ENCODE results near the gene CORO2B.

Gene CORO2B

DNA sequence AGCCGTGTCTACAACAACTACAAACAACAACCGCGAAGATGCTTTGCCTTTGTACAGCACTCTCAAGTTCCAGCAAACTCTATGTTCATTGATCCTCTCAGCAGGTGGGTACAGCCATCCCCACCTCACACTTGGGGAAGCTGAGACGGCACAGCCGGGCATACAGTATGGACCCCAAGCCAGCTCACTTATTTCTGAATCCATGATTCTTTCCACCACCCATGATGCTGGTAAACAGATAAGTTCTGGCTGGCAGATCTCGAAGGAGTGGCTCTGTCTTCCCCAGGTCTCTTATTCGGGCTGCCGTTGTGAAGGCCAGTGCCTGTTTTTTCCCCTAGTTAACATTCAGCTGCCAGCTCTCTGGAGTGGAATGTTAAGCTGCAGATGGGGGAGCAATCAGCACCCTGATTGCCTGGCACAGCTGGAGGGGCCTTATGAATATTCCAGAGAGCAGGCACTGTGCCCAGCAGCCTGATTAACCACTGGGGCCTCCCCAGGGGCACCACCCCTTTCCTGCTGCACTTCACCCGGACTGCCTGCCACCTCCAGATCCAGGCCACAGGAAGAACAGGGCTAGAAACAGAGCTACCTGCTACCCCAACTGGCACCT is 73.2 kb downstream of the CORO2B start:
- DNase-seq = no peak

- no peak for DNase-seq
These were observed 74.3 kb downstream of the CORO2B start for GRCh38 chr15:68653031-68653635.

DNA sequence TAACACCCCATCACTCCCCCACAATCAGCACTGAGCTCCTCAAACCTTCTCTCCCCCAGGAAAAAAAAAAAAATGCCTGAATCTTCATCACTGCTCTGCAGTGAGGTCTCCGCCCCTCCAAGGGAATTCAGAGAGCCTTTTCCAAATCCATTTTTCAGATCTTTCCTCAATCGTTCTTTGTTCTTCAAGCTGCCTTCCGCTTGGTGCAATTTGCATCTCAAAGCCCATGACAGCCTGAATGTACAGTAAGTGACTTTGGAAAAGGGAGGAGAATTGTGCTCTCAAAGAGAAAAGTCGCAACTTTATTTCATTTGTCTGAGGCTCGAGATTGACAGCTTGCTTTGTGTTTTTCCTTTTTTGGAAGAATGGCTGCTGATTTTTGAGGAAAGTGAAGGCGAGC is 75.0 kb downstream of the CORO2B start:
- DNase-seq = no peak

- DNase-seq = no peak
These were observed 76.2 kb downstream of the CORO2B start for GRCh38 chr15:68654786-68655560.

GRCh38 chr15:68655686-68656437 is 77.1 kb downstream of the CORO2B start:
- no peak for DNase-seq

GRCh38 chr15:68656438-68656739 is 77.6 kb downstream of the CORO2B start:
- DNase-seq = no peak

DNA sequence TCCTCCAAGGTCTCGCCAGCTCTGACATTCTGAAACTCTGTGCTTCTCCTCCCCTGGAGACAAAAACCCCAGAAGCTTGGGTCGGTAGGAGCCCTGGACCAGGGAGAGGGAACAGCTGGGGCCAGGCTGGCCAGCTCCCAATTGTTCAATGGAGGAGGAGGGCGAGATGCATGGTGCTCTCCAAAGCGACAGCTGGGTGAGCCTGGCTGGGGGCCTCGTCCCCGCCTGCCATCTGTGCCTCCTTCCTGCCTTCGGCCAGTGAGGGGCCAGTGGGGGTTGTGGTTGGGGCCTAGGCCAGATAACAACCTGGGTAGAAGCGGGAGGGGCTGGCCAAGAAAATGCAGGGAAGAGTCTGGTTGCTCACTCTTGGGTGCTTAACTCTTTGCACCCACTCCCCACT is 79.4 kb downstream of the CORO2B start:
- no peak for DNase-seq

DNA sequence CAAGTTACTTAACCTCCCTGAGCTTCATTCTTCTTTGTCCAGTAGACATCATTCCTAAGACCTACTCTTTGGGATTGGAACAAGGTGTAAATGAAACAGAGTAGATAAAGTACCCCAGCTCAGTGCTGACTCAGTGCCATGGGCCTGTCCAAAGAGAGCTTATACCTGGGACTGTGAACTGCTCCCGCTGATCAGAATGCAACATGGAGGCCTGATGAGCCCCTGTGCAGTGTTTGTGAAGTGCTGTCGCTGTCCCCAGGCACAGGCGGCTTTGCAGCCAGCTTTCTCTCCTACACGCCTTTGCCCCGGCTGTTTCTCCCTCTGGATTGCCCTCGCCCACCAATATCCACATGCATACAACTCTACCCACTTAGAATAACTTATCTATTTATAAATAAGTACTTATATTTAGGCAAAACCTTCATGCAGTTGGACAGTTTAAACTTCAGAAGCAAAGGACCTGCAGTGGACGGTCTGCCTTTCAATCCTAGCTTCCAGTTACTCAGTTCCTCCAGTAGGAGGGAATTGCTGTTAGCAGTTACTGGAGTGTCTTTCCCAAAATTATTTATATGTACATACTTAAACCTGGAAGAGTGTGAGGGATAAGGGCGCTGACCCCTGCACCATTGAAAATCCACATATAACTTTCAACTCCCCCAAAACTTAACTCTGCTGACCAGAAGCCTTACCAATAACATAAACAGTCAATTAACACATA is 80.0 kb downstream of the CORO2B start:
- no peak for DNase-seq

DNA sequence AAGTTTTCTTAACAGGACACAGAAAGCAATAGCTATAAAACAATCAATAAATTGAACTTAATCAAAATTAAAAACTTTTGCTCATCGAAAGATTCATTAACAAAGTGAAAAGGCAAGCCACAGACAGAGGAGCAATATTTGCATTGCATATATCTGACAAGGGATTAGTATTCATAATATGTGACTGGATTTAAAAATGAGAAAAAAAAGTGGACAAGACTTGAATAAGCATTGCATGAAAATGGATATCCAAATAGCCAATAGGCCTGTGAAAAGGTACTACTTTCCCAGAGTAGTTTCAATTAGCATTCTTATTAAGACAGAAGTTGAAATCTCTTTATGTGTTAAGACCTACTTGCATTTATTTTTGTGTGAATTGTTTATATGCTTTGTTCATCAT is 84.7 kb downstream of the CORO2B start:
- no peak for DNase-seq

GRCh38 chr15:68666120-68666811 is 87.5 kb downstream of the CORO2B start:
- no peak for DNase-seq

DNA sequence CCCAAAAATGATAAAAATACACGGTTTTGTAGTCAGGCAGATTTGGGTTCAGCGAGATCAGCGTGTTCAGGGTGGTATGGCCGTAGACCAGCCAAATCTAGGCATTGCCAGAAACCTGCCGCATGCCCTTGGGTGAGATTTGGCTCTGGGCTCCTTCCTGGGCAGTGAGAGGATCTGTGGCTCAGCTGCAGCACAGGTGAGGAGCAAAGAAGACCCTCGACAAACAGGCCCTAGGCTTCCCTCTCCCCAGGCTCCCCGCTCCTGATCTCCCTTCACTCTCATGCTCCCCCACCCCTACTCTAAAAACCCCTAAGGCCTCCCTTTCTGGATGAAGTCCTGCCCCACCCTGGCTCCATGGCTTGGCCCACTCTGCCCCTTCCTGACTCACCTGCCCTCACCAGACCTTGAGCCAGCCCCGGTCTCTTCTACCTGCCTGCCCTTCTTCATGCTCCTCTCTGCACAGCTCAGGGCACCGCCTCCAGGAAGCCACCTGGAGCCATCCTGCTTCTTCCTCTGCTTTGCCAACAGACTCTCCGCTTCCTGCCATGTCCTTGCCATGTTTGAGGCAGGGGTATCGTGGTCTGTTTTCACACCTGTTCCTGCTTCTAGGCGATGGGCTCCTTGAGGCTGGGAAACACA is 88.1 kb downstream of the CORO2B start:
- no peak for DNase-seq

- no peak for DNase-seq
These were observed 89.2 kb downstream of the CORO2B start for GRCh38 chr15:68667800-68668625.

DNA sequence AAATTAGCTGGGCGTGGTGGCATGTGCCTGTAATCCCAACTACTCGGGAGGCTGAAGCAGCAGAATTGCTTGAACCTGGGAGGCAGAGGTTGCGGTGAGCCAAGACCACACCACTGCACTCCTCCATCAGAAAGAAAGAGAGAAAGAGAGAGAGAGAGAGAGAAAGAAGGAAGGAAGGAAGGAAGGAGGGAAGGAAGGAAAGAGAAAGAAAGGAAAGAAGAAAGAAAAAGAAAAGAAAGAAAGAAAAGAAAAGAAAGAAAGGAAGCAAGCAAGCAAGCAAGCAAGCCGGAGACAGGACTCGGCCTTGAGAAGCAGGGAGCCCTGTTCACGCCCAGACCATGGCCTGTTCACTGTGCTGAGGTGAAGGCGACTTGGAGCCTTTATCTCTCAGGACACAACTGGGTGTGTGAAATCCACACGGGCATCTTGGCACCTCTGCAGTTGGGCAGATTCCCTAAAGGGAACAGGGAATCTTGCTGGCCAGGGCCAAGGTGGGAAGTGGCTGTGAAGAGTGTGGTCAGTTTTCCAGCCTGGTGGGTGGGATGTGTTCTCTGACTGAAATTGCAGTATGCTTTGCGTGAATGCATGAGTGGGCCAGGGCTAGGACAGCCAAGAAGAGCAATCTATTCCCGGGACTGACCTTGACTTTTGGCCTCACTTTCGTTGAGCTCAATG is 90.3 kb downstream of the CORO2B start:
- no peak for DNase-seq

- no peak for DNase-seq
These were observed 93.5 kb downstream of the CORO2B start for GRCh38 chr15:68672251-68672650.

DNA sequence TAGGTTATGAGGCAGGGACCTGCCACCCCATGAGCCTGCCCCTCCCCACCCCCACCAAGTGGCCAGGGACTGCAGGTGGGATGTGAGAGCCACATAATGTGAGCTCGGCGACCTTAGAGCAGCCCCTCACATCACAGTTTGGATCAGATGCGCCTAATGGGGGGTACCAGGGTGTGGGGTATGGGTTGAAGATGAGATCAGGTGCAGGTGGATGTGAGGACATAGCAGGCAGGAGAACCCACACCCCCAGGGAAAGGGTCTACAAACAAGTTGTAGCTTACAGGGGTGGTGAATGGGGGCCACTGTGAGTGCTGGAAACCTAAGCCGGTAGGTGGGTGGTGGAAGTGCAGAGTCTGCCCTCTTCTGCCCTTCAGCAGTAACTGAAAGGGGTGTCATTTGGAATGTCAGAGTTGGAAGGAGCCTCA is 94.0 kb downstream of the CORO2B start:
- DNase-seq = peak; percentile 26

DNA sequence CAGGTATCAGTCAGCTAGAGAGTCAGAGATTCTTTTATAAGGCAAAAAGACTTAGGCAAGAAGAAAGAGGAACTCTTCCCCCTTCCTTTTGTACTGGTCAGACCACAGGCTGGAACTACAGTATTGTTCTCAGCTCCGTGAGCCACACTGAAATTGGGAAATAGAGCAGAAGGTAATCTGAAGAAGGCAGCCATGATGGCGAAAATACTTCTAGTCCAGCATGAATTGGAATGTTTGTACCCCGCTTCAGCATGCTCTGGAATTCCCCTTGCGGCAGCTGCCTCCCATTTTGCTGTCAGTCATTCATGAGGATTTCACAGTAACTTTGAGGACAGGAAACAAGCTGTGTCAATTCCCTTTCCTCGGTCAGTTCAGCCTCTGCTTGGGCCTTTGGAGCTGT is 96.2 kb downstream of the CORO2B start:
- peak; percentile 27 for DNase-seq

- DNase-seq = no peak
These were observed 97.3 kb downstream of the CORO2B start for GRCh38 chr15:68676011-68676605.

DNA sequence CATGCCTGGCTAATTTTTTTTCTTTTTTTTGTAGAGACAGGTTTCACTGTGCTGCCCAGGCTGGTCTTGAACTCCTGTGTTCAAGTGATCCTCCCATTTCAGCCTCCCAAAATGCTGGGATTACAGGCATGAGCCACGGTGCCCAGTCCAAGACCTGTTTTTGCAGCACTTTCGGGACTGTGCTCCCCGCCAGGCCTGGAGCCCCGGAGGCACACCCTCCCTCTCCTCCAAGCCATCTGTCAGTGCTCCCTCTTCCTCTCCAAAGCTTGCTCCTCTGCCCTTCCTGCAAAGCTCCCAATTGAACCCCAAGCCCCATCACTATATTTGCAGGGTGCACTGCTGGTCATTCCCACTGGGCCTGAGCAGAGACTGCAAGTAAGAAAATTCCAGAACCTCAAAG is 98.1 kb downstream of the CORO2B start:
- DNase-seq = no peak

GRCh38 chr15:68677996-68678395 is 99.2 kb downstream of the CORO2B start:
- no peak for DNase-seq

- DNase-seq = no peak
These were observed 100.0 kb downstream of the CORO2B start for GRCh38 chr15:68678746-68679145.

All from fibroblast of skin of scalp (primary cell).